ENCODE results near the gene TXNDC16.
A peak's percentile ranks its signal among the peaks of the same experiment; 100 is the strongest.
"Not testable (repeated sequence)": the region's sequence is repeated elsewhere in the genome, so short reads cannot be mapped to it uniquely, and the experiment has no call there.

The TXNDC16 gene

GRCh38 chr14:52552063-52552988 is at the start of gene TXNDC16, which contains the start of gene GPR137C:
Gene TXNDC16 (minus strand): TSS chr14:52552505. CDS start chr14:52543557, 8,948 bp downstream.
Gene GPR137C (plus strand): TSS chr14:52552836. CDS start chr14:52553148, 312 bp downstream.
- DNase-seq, result peak; percentile 95 to 100 (median 98)

DNA sequence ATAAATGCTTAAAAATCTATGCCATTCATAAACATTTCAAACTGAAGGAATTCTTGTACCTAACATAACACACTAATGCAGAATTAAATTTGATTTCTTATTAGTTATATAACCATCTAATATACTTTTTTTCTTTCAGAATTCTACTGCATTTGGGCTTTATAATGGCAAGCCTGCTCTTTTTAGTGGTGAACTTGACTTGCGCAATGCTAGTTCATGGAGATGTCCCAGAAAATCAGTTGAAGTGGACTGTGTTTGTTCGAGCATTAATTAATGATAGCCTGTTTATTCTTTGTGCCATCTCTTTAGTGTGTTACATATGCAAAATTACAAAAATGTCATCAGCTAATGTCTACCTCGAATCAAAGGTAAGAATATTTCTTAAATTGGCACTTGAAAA is 47.7 kb upstream of the TXNDC16 start:
- DNase-seq, result no peak

- no peak for DNase-seq
Observed at GRCh38 chr14:52598568-52598967, 46.3 kb upstream of the TXNDC16 start.

DNA sequence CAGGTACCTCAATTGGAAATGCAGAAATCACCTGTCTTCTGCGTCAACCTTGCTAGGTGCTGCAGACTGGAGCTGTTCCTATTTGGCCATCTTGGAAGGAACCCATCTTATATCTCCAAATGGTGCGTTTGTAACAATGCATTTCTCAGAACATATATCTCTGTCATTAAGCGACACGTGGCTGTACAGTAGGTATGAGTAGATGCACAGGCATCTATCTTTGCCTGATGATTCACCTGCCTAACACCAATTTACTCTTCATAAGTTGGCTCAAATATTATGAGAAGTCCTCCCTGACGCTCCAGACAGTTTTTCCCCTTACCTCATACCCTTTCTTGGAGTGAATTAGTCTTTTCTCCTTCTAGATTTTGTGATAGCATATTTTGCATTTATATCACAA is 44.6 kb upstream of the TXNDC16 start:
- DNase-seq, result no peak

DNA sequence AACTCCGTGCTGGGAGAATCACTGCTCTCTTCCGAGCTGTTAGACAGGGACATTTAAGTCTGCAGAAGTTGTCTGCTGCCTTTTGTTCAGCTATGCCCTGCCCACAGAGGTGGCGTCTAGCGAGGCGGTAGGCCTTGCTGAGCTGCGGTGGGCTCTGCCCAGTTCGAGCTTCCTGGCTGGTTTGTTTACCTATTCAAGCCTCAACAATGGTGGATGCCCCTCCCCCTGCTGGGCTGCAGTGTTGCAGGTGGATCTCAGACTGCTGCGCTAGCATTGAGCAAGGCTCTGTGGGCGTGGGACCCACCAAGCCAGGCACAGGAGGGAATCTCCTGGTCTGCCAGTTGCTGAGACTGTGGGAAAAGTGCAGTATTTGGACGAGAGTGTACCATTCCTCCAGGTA is 44.0 kb upstream of the TXNDC16 start:
- DNase-seq, result no peak

GRCh38 chr14:52590318-52590717 is 38.0 kb upstream of the TXNDC16 start:
- DNase-seq, result no peak

GRCh38 chr14:52589646-52590045 is 37.3 kb upstream of the TXNDC16 start:
- no peak for DNase-seq

- DNase-seq, result no peak
Observed at GRCh38 chr14:52583544-52583943, 31.2 kb upstream of the TXNDC16 start.

DNA sequence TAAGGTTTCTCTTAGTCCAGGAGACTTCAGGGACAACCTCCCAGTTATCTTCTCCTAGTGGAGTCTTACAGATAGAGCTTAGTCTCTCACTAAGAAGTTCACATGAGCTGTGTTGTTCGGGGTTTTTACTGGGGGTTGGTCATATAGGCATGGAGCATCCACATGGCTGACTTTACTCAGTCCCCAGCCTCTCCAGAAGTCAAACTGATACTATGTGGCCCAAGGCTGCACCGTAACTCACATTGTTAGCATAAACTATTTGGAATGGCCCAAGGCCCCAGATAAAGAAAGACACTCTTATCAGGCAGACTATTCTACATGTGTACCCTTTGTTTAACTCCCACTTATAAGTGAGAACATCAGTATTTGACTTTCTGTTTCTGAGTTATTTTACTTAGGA is 23.6 kb upstream of the TXNDC16 start:
- no peak for DNase-seq

GRCh38 chr14:52568454-52568853 is 16.1 kb upstream of the TXNDC16 start:
- not testable (repeated sequence) for DNase-seq

- DNase-seq, result no peak
Observed at GRCh38 chr14:52563120-52563519, 10.8 kb upstream of the TXNDC16 start.

DNA sequence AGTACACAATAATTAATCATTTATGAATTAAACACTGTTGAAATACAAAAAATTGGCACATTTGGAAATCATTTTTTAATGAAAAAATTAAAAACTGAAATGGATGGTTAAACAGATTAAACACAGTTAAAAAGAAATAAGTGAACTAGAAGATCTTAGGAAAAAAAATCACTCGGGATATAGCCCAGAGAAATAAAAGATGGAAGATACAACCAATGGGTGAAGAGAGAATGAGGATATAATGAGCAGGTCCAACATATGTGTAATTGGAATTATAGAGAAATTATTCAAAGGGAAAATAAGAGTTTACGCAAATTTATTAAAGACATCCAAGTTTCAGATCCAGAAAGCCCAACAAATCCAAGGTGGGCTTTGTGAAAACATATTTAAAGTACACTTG is 6.4 kb upstream of the TXNDC16 start:
- no peak for DNase-seq

DNA sequence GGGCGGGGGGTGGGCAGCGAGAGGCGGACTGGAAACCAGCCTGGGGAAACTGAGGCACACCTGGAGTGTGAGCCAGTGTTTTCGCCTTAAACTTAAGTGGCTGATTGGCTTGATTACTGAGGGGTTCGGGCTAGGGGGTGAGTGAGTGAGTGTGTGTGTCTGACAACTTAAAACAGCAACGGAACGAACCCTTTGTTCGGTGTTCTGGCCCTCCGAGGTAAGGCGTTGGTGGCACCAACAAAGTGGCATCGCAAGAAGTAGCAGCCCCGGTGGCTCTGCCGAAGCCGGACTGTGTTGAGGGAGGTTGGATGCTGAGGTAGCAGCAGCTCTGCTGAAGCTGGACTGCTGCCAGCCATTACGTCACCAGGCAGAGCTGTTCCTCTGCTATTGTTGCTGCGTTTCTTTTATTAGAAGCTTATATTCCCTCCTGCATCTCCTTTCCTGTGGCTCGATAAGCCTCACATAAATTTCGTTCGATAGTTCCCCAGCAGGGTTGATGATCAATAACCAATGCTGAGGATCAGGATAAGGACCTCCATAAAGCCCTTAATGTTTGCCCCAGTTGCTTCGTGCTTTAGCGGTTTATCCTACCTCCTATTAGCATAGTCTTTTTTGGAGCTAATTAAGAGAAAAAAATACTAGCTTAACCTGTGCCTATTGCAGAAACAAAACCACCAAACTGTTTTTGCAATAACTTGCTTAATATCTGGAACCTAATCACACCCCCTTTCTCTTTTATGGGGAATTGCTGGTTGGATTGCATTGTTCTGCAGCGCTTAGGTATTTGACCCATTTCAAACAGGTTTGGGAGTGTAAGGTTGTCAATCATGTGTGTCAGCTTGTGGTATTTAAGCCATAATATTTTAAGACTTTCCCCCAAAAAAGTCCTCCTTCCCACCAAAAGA is 1.6 kb upstream of the TXNDC16 start:
- DNase-seq, result peak; percentile 68 to 83 (median 82)

DNA sequence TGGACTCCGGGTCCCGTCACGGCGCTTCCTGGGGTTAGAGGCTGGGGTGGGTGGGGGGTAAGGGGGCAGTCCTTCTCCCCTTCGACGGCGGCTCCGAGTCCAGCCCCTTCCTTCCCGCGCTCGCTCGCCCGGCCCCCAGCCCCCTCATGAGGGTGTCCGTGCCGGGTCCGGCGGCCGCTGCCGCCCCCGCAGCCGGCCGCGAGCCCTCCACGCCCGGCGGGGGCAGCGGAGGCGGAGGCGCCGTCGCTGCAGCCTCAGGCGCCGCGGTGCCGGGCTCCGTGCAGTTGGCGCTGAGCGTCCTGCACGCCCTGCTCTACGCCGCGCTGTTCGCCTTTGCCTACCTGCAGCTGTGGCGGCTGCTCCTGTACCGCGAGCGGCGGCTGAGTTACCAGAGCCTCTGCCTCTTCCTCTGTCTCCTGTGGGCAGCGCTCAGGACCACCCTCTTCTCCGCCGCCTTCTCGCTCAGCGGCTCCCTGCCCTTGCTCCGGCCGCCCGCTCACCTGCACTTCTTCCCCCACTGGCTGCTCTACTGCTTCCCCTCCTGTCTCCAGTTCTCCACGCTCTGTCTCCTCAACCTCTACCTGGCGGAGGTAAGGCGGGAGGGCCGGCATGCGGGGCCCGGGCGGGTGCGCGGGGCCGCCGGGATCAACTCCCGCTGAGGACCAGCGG is 831 bp upstream of the TXNDC16 start:
- DNase-seq, result peak in 5 of 6 experiments; percentile 32 to 76 (median 65)

- peak in 1 of 6 experiments; percentile 42 for DNase-seq
Observed at GRCh38 chr14:52551696-52552062, 626 bp downstream of the TXNDC16 start.

DNA sequence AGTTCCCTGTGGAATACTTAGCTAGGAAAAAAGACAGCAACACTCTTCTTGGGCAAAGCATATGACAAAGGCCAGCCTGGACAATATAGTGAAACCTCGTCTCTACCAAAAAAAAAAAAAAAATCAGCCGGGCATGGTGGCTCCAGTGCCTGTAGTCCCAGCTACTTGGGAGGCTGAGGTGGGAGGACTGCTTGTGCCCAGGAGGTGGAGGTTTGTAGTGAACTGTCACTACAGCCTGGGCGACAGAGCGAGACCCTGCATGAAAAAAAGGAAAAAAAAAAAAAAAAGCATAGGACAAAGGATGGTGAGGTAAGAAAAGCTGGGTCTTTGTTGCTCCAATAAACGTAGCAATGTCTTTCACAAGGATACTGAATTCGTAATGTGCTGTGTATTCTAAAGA is 1.1 kb downstream of the TXNDC16 start:
- DNase-seq, result no peak

DNA sequence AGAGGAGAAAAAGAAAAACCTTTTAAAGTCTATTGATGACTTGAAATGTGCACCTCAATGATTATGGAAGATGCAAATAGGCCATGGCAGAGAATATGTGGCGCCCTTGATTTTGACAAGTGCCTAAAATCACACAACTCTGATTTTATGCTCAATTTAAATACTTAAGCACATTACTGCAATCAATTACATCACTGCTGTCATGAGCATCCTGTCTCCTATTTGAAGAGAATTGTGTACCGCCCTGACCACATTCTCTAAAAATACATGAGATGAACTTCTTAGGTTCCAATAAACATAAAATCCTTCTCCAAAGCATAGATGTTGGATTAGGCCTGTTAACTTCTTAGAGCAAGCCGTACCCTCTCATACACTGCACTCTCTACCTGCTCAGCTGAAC is 1.6 kb downstream of the TXNDC16 start:
- no peak for DNase-seq

DNA sequence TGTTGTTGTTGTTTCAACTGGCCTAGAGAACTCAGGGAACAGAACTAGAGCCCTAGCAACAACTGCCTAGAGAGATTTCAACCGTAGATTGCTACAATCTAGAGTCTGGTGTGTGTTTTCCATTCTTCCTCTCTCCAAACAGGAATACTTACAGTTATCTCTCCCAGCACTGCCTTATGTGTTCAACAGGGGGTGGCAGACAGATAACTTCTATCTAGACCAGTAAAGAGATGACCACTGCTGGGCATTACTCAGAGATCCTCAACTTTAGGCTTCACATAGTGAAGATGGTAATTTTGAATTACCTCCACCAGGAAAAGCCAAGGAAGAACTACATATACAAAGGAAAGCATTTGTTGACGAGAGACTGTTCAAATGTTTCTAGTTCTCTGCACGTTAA is 4.8 kb downstream of the TXNDC16 start:
- no peak for DNase-seq

DNA sequence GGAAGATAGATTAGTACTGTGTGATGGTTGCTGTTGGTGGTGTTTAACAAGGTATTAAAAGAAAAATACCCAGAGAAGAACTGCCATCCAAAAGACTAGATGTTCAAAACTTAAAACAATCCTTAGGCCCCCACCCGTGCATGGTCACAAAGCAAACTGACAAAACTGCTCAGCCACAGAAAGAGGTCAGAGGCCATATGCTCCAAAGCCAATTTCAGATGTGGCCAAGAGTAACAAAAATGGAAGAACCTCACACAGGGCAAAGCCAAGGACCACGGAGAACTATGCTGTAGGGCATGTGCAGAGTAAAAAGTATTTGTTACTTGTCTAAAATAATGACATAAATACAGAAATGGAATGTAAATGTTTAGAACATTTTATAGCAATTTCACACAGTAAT is 5.3 kb downstream of the TXNDC16 start:
- no peak for DNase-seq

DNA sequence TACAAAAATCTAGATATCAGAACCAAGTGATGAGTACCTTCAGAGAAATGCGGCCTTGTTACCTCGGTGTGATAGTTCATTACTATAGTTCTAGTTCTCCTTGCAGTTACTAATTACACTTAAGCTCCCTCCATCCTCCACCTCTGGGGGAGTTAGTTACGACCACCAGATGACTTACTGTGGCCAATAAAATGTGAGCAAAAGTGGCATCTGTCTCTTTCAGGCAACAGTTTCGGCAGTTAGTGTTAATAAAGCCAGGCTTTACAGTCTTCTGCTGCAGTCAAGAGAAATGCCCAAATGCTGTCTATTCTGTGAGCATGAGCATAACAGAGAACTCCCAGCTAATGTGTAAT is 6.0 kb downstream of the TXNDC16 start:
- DNase-seq, result no peak

GRCh38 chr14:52545584-52546317 is 6.6 kb downstream of the TXNDC16 start:
- DNase-seq, result no peak

DNA sequence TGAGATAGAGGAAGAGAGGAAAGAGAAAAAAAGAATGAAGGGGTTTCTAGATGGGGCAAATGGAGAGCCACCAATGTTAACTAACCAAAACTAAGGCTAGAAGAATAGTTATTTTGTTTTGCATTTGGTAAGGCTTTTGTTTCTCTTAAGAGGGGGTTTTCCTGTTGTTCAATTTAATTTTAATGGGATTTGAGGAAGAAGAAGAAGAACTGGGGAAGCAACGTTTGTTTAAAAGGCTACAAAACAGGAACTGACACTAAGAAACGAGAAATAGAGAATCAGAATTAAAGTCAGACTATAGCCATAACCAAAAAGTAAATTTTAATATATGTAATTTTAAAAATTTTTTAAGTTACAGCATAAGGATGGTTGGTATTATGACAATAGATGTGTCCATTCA is 13.7 kb downstream of the TXNDC16 start:
- DNase-seq, result no peak

All from stimulated activated naive CD4-positive, alpha-beta T cell (primary cell).